Kidney (tissue), 14 donors: ENCODE results near the gene ANKRD18B. TPM values are rescaled to one million over a fixed set of nuclear protein-coding genes. Genes with fewer than 3 reads are reported as not detected.

Experiments
- DNase-seq, 5 donors: peaks; one replicate each; pipeline ENCODE4 v3.0.0-alpha.2; 2013 to 2020
- FAIRE-seq: peaks from 2 replicates; lab custom pipeline; 2012; peaks lifted over from hg19 to GRCh38; lab: Jason Lieb, UNC
- H3K27ac ChIP-seq, 2 donors: one replicate each; pipeline ENCODE4 v1.7.0; 2013; ENCODE audit warnings: low read depth in 2 of 2, low read length in 2 of 2, inconsistent platforms in 1 of 2
- H3K27me3 ChIP-seq: one replicate; pipeline ENCODE4 v1.7.1; 2013; ENCODE audit warnings: low read length, inconsistent platforms; ENCODE audit not compliant: control insufficient read depth, insufficient read depth
- H3K36me3 ChIP-seq, 3 donors: one replicate each; pipeline versions ENCODE4 v1.7.0 to v1.7.1; 2013; ENCODE audit warnings: low read length in 3 of 3, control low read depth in 1 of 3, inconsistent platforms in 1 of 3; ENCODE audit not compliant: insufficient read depth in 3 of 3, control insufficient read depth in 2 of 3
- H3K4me1 ChIP-seq, 3 donors: one replicate each; pipeline versions ENCODE4 v1.7.0 to v1.7.1; 2013; ENCODE audit warnings: low read length in 3 of 3, inconsistent platforms in 1 of 3, low read depth in 1 of 3; ENCODE audit not compliant: control insufficient read depth in 2 of 3, insufficient read depth in 2 of 3
- H3K4me3 ChIP-seq, 3 donors: one replicate each; pipeline versions ENCODE4 v1.7.0 to v1.8.1; 2013; ENCODE audit warnings: low read length in 3 of 3, control low read depth in 1 of 3, inconsistent platforms in 1 of 3
- H3K9ac ChIP-seq, 3 donors: one replicate each; pipeline versions ENCODE4 v1.7.0 to v1.7.1; 2013; ENCODE audit warnings: low read length in 3 of 3, control low read depth in 1 of 3, inconsistent platforms in 1 of 3
- H3K9me3 ChIP-seq, 3 donors: one replicate each; pipeline versions ENCODE4 v1.7.0 to v1.7.1; 2013; ENCODE audit warnings: low read length in 3 of 3, control low read depth in 1 of 3, inconsistent platforms in 1 of 3; ENCODE audit not compliant: control insufficient read depth in 2 of 3, insufficient read depth in 1 of 3
- intact Hi-C: fragments of 100-400 bp; cut with DNase I; formaldehyde crosslinking; loops from one replicate; pipeline ENCODE4 v1.11.1; 2022
- polyA plus RNA-seq: library from polyadenylated mRNA; stranded (reverse); fragments of 350-450 nt; fragmentation: Illumina TruSeq; extraction: RNeasy Lipid Tissue Mini Kit (QIAGEN cat#74804); gene quantifications from one replicate; pipeline ENCODE4 v1.2.3, GENCODE V29; 2014; ENCODE audit warnings: low read depth, low replicate concordance; ENCODE audit not compliant: insufficient read depth
- total RNA-seq: library from RNA; stranded (reverse); fragmentation: NEBNext Ultra II Directional; extraction: Animal tissue kit (Norgen Biotek cat#: 25700); gene quantifications from one replicate; pipeline ENCODE4 v1.2.1, GENCODE V29; 2021
- TF ChIP-seq, protein P1 (sequence below): IDR thresholded peaks from 3 replicates; pipeline ENCODE4 v1.5.1; 2012; ENCODE audit warnings: mild to moderate bottlenecking, moderate library complexity, borderline replicate concordance; ENCODE audit not compliant: insufficient read depth; ENCODE audit errors: extremely low read depth
- donor health status: control.
- donor health status: control.
- donor health status: control.
- donor health status: control.
- donor health status: control.
- donor health status: DM: yes; HTN: yes; CAD: no.
- donor health status: Normal renal cell carcinoma (clear cell type).

Gene ANKRD18B
- total and polyA plus RNA-seq, 2 donors from 2014 or later: 0.72 TPM; not detected in 1

DNA sequence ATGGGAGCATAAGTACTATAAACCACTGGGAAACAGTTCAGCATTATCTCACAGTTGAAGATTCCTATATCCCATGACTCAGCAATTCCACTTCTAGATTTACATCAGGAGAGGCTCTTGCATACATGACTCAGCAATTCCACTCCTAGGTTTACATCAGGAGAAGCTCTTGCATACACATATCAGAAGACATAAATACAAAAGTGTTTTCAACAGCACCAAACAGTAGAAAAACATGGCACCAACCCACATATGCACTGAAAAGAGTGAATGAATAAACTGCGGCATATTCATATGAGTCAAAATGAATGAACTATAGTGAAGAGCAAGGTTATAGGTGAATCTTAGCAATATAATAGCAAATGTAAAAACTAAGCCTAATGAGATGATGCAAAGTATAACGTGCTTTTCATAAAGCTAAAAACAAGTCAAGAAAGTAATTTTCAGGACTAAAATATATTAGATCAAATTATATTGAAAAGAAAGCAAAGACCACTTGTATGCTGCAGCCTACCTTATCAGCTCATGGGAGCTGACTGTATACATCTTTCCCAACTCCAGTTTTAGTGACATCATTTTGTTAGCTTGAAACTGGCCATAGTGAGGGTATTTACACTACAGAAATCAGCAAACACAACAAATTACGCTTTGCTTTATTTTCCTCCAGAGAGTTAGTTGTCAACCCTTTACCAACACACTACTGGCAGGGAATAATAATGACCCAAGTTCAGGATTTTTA is 95.8 kb downstream of the ANKRD18B start:
- no peak for FAIRE-seq
- intact Hi-C loops: no loop called here
- H3K4me1 ChIP-seq: peaks cover 0 to 2% (median 0%) of the 10 kb centered on the region in 3 donors
- TF ChIP-seq, protein P1, sequence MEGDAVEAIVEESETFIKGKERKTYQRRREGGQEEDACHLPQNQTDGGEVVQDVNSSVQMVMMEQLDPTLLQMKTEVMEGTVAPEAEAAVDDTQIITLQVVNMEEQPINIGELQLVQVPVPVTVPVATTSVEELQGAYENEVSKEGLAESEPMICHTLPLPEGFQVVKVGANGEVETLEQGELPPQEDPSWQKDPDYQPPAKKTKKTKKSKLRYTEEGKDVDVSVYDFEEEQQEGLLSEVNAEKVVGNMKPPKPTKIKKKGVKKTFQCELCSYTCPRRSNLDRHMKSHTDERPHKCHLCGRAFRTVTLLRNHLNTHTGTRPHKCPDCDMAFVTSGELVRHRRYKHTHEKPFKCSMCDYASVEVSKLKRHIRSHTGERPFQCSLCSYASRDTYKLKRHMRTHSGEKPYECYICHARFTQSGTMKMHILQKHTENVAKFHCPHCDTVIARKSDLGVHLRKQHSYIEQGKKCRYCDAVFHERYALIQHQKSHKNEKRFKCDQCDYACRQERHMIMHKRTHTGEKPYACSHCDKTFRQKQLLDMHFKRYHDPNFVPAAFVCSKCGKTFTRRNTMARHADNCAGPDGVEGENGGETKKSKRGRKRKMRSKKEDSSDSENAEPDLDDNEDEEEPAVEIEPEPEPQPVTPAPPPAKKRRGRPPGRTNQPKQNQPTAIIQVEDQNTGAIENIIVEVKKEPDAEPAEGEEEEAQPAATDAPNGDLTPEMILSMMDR: no peak
- no peaks in the 10 kb centered on the region for H3K36me3 ChIP-seq
- no peak overlapping the region for H3K4me3 ChIP-seq
- H3K9me3 ChIP-seq: no peaks in the 10 kb centered on the region
- H3K9ac ChIP-seq: no peak overlapping the region
- no peak overlapping the region for H3K27ac ChIP-seq
- no peaks in the 10 kb centered on the region for H3K27me3 ChIP-seq
- peak in 1 of 5 donors; percentile 5 for DNase-seq

DNA sequence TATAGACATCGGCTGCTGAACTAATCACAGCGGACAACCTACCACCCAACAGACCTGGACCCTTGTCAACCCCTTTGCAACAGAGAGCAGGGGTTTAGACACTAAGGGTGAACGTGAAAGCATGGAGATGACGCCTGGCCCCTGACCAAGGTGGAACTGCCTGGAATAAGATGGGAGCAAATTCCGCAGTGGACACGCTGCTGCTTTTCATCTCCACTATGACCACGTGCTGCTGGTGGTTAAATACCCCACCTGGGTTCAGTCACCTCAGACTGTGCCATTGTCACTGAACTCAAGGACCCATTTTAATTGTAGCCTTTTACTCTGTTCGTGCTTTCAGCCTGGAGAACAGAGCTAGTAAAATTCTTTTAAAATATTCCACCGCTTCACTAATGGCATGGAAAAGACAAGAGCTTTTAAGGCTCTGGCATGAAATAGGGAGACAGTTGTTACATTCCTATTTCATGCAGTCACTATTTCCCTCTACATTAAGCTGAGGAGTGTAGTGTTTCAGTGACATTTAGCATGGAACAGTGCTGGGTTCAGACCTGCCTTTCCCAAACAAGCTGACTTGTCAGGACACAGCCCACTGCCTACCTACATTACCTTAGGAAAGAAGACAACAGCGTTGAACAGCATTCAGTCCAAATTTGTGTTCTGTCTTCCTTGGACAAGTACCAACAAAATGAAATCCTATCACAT is 96.8 kb downstream of the ANKRD18B start:
- FAIRE-seq (no peak), DNase-seq (peak in 2 of 5 donors; percentile 40 to 58)
- Histone ChIP-seq H3K36me3 (no peaks in the 10 kb centered on the region), H3K4me1 (peaks cover 0 to 2% (median 0%) of the 10 kb centered on the region in 3 donors), H3K27me3 (no peaks in the 10 kb centered on the region), H3K9me3 (no peaks in the 10 kb centered on the region), H3K9ac (no peak overlapping the region), H3K4me3 (no peak overlapping the region), H3K27ac (no peak overlapping the region)
- intact Hi-C loops: no loop called here
- TF ChIP-seq, protein P1: no peak

Other genes starting within 250 kb of the ANKRD18B start
- gene NFX1, start 233.7 kb upstream of the ANKRD18B start, total RNA-seq: 46.3 TPM
- gene NFX1, start 233.7 kb upstream of the ANKRD18B start, polyA plus RNA-seq: 12.2 TPM
- 11.9 TPM for gene AQP7, start 121.7 kb upstream of the ANKRD18B start, total RNA-seq
- gene AQP7, start 121.7 kb upstream of the ANKRD18B start, polyA plus RNA-seq: 45.3 TPM
- 135 TPM for gene AQP3, start 76.7 kb upstream of the ANKRD18B start, total RNA-seq
- 401 TPM for gene AQP3, start 76.7 kb upstream of the ANKRD18B start, polyA plus RNA-seq
- 32.8 TPM for gene NOL6, start 50.3 kb upstream of the ANKRD18B start, total RNA-seq
- 10.8 TPM for gene NOL6, start 50.3 kb upstream of the ANKRD18B start, polyA plus RNA-seq